Activated T-helper 9 cell treated with anti-CD3 and anti-CD28 coated beads, Interleukin-2, amount 50 U/mL, for 16 hours (primary cell): ENCODE measurements around the gene TMEM218.
"Not testable (repeated sequence)": the region's sequence is repeated elsewhere in the genome, so short reads cannot be mapped to it uniquely, and the experiment has no call there.

Source experiments
- DNase-seq: peaks from one replicate; pipeline ENCODE4 v3.0.0-alpha.2; 2020; ENCODE audit warnings: low read depth

The TMEM218 gene

DNA sequence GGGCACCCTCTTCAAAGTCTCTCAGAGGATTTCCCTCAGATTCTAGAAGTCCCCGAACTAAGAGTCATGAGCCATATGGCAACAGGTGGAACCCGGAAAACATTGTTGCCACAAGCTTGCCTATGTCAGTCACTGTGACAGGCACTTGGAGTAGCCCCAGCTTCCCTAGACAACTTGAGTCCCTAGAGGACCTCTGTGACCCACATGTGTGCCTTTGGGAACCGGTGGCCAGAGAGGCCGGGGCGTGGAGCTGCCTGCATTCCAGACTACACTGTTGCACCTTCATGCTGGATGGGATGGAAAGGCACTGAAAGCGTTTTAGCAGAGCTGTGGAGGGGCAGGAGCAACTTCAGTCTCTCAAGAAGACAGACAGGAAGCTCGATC lies 36.2 kb downstream of the TMEM218 start:
- DNase-seq: no peak

DNA sequence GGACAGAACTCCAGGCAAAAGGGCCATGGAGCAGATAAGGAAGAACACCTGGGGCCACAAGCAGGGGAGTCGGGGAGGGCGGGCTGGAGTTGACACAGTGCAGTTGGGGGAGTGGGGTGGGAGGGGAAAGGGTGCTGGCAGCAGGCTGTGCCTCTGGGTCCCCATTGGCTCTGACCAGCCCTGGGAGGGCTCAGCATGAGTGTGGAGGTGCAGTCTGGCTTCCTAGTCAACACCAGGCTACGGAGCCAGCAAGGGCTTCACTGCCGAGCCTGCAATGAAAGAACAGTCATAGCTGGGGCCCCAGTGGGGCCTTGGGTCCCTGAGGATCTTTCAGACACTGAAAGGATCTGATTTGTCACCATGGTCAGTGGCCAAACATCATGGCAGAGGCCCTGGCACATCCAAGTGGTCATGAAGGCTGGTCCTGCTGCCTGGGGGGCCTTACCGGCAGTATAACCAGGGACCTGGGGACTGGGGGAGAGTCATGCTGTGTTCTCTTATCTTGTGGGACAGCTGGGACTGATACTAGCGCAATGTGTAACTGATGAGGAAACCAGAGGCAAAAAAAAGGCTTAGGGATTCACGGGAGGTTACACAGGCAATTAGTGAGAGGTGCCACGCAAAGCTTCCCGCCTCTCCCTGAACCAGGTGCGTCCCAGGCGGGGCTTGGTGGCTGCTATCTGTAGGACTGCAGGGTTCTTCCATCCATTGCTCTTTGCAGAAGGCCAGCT lies 36.8 kb downstream of the TMEM218 start:
- DNase-seq: no peak

DNA sequence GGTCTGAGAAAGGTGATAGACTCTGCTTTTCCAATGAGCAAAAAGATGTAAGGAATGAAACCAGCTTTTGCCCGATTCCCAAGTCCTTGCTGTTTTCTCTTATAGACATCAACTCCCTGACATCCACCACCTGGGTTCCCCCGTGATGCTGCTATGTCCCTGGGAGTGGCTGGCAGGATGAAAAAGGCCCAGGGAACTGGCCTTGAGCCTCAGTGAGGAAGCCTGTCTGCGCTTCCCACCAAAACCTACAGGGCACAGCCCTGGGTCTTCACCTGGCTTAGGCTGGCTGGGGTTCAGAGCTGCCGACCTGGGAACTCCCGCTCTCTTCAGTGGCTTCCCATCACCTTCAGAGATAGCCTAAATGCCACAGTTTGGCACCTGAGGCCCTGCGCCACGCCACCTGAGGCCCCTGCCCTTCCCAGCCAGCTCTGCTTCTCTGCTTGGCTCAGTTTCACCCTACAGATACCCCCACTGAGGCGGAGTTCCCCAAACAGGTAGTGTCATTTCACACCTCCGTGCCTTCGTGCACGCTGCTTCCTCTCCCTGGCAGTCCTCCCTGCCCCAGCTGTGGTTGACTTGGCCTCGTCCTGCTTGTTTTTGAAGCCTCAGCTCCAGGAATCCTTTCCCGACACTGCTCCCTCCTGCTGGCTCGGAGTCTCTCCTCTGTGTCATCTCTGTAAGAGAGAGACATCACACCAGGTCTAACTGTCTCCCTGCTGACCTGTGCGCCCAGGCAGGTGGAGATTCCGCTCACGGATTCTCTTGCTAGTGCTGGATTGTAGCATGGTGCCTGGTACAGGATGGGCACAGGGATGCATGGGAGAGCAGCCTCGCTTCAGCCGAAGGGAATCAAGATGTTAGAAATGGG lies 37.6 kb downstream of the TMEM218 start:
- no peak for DNase-seq

DNA sequence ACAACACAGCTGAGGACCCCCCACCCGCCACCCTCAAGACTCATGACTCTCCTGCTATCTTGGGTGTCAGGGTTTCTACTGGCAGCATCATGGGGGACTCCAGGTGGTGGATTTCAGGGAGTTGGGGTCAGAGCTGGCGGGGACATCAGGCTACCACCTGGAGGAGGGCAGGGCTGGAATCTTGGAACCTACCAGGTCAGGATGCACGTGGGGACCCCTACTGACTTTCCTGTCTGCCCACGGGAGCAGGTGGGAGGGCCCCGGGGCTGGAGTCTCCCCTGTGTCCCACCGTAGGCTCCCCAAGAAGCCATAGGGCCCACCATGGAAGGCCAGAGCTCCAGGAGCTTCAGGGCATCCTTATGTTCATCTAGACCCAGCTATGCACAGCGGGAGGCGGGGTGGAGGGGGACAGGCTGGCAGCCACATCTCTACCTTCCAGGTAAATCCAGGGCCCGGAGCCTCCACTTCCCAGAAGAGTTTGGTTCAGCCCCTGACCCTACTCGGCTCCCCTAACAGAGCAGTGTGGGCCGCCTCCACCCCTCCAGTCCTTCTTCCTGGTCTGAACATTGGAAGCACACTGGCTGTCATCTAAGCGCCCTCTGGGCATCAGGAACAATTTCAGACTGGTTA lies 38.4 kb downstream of the TMEM218 start:
- no peak for DNase-seq

DNA sequence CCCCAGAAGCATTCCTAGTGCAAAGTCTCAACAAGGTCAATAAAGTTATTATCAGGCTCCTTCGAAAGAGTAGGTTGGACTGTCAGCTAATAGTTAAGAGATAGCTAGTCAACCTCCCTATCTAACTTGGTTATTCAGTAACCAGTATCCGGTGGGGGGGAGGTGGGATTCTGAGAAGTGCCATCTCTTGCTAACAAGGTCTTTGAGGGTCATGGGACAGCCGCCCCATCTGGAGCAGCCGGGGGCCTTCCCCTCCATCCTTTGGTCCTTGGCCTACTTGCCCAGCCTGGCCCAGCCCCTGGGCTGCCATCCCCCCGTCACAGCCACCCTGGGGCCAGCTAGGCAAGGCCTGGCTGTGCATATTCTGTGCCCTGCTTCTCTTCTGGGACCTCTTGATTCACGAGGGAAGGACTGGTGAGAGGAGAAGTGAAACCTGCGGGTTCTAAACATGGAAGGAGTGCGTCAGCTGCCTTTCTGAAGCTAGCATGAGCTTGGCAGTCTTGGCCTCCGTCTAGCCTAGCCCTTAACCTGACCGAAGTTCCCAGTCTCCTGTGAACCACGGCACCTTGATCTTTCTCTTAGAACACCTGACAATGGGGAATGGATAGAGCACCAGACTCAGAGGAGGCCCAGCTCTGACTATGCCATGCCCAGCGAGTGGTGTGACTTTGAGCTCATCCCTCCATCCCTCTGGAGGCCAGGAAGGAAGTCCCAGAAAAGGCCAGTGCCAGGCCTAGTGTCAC lies 39.0 kb downstream of the TMEM218 start:
- no peak for DNase-seq

DNA sequence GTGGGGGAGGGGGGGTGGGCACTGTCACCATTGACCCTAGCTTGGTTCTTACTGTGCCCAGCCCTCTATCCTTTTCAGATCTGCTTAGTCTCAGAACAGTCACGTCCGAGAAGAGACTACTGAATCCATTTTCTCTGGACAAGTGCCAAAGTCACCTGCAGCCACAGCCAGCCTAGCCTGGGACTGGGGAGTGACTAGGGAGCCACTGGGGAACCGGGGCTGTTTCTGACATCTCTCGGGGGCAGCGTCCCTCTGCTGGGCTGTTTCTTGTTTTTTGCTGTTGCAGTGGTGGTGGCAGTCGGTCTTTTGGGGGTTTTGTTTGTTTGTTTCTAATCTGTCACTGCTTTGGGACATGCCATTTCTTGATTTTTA lies 39.6 kb downstream of the TMEM218 start:
- DNase-seq: no peak

DNA sequence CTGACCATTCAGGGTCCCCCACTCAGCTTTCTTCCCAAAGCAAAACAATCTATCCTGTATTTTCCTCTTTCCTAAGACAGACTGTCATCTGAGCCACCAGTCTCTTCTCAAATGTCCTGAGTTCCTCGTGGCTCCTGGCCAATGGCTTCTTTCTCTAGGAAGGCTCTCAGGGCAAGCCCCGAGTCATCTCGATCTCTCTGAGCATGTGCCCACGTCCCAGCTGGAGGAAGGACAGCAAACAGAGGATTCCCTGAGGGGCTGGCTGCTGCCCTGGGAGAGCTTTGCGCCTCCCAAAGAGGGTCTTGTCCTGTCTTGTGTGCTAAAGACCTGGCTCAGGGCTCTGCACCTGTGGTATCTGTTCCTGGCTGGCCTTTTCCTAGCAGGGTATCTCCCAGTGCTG lies 40.0 kb downstream of the TMEM218 start:
- no peak for DNase-seq

DNA sequence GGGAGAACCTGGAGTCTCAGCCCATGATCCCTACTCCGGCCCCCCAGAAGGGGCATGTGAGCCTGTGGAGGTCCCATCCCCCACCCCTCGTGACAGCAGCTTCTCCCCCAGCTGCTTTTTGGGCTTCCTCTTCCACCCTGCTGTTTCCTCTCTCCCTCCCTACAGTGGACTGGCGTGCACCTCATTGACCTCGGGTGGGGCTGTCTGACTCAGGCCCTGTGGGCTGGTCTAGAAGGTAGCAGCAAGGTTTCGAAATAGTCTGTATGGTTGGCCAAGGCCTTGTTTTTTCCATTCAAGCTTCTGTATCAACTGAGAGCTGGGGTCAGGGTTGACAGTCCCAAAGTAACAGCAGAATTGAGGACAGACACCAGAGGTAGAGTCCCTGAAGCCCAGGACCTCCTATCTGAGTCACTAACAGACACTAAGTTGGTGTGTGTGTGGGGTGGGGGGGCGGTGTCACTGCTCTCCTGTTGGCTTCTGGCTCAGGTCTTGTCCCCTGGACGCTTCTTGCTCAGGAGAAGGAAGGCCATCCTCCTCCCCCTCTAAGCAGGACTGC lies 40.6 kb downstream of the TMEM218 start:
- no peak for DNase-seq

DNA sequence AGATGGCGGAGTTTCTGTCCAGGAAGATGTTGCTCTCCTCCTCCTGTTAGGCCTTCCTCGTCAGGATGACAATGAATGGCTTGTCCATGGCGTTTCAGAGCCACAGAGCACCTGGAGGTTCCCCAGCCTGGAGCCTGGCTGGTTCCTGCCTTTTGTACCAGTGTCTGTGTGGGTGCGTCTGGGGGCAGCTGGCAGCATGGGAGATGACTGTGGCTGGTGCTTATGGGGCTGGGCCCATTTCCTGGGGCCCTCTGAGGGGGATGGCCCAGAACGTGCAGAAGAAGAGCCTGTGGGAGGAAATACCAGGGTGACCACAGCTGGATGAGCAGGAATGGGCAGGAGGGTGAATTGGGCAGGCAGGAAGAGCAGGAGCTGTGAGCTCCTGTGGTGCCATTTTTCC lies 41.6 kb downstream of the TMEM218 start:
- DNase-seq: no peak

DNA sequence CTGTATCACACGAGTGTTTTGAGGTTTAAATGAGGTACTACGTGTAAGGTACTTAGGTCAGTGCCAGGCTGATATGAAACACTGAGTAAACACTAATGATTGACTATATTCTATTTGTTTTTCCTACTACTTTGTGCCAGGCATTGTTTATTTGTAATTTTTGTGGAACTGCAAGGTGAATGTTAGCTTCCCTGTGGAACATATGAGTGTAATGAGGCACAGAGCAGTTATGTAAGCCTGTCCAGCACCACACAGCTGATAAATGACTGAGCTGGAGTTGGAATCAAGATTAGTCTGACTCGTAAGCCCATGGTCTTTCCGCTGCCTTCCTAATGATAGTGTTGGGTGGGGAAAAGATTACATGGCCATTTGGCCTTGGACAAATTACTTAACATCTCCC lies 42.4 kb downstream of the TMEM218 start:
- DNase-seq: no peak

DNA sequence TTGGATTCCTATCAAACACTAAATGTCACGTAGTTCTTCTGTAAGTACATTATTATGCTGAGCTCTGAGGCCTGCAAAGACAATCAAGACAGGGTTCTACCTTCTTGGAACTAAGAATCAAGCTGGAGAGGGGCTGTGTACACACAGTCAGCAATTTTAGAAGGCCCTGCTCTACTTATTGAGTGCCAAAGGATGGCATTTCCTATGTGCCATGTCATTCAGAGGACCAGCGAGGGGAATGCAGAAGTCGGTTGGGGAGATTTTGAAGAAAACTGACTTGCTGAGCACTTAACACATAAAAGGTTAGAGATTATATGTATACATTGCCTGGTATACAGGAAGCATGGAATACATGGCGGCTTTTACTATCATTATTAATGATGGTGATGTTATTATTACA lies 43.1 kb downstream of the TMEM218 start:
- no peak for DNase-seq

DNA sequence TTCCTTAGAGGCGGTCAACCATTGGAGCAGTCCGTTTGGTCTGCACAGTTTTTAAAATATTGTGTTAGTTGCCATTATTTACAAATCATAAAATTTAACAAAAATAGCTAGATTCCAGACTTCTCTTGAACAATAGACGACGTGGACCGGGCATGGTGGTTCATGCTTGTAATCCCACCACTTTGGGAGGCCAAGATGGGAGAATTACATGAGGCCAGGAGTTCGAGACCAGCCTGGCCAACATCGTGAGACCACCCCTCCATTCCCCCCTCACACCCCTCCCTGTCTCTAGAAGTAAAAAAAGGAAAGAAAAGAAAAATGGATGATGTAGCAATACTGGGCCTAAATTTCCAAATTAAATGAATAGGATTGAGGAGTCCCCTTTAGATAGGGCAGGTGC lies 47.4 kb downstream of the TMEM218 start:
- no peak for DNase-seq

DNA sequence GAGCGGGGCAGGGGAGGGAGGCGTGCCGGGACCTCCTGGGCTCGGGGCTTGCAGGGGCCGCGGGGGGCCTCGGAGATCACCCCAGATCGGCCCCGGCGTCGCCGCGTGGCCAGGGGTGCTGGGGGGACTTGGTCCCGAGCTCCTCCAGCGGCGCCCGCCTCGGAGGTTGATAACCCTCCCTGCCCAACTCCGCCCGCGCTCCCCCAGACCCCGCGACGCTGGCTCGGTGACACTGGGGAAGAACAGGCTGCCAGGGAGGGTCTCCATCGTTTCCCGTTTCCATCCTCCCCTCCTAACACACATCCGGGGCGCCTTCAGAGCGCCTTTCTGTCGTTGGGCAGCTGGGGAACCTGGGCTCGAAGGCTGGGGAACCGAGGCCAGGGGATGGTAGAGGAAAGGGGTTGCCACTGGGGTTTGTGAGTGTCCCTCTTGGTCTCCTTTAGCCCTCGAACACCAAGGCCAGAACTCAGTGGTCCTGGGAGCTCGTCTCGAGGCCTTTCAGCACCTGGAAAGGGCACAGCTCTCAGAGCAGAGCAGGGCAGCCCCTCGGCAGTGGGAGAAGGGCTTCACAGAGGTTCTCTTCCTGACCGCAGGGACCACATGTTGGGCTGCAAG lies 47.9 kb downstream of the TMEM218 start:
- DNase-seq: no peak

DNA sequence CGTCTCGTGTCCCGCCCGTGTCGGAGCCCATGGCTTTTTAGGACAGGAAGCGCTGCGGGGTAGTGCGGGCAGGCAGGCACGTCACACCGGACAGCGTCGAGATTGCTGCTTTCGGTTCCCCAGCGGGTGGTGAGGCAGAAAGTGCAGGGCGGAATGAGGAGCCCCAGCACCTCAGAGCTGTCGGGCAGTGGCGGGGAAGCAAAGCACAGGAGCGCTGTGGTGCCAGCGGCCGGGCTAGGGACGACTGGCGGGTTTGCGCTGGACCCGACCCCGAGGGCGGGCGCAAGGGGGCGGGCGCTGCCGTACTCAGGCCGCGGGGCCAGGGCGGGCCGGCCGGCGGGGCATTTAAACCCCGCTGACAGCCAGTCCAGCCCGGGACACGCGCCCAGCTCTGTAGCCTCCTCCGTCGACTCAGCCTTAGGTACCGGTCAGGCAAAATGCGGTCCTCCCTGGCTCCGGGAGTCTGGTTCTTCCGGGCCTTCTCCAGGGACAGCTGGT lies 48.4 kb downstream of the TMEM218 start, which contains the start of gene SLC37A2:
TSS of gene SLC37A2 (plus strand) at position 375 of the 498 bp plus-strand sequence. CDS start at position 438, 63 bp downstream.
- no peak for DNase-seq

DNA sequence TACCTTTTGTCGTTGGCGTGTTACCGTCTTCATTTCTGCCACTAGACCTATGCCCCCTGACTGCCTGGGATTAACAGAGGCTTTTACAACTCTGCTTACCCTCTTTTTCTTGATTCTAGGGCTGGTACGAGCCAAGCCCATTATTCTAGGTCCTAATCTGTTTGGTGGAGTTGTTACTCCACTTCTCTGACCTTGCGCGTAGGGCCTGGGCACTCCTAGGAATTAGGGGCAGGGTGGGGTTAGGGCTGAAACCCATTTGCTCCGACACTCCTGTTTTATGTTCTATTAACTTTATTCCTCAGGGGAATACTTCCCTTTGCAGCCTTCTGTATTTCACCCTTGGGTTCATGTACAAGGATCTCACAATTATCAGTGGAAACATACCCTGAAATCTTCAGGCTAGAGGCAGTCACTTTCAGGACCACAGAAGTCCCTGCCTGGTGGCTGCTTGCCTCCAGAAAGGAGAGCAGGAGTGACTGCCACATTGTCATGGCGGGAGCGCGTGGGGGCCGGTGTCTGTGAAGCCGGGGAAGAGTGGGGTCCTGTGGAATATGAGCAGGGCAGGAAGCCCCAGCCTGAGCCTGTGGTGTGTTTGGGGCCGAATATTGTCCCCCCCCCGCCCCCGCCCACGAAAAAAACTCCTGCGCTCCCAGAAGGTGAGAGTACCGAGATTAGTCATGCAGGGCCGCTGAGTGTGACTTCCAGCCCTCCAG lies 49.1 kb downstream of the TMEM218 start:
- no peak for DNase-seq

DNA sequence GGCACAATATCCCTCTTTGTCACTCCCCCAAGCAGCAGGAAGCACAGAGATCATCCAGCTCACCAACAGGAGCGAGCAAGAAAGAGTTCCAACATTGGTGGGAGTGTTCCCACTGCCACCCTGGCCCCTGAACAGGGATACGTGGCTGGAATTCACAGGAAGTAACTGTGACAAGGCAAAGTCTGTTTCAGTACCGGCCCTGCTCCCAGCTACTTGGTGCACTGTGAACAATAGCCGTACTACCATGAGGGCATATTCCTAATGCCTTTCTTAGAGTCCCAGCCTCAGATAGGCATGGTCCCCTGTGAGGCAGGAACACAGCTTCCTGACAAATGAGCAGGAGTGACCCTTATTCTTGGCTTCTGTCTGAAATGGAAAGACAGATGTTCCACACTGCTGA lies 50.1 kb downstream of the TMEM218 start:
- no peak for DNase-seq

DNA sequence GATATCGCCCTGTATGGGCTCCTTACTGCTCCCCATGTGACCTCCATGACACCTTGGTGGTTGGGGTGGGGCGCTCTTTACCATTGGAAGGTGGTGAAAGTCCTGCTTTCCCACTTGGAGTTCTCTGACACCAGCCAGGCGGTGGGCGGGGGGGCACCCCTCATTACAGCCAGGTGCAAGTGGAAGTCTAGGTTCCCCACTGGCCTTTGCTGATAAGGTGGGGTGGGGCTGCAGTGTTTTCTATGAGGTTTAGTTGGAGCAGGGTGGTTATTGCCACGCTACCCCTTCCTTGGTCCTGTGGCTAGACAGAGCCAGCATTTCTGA lies 53.8 kb downstream of the TMEM218 start:
- DNase-seq: no peak

DNA sequence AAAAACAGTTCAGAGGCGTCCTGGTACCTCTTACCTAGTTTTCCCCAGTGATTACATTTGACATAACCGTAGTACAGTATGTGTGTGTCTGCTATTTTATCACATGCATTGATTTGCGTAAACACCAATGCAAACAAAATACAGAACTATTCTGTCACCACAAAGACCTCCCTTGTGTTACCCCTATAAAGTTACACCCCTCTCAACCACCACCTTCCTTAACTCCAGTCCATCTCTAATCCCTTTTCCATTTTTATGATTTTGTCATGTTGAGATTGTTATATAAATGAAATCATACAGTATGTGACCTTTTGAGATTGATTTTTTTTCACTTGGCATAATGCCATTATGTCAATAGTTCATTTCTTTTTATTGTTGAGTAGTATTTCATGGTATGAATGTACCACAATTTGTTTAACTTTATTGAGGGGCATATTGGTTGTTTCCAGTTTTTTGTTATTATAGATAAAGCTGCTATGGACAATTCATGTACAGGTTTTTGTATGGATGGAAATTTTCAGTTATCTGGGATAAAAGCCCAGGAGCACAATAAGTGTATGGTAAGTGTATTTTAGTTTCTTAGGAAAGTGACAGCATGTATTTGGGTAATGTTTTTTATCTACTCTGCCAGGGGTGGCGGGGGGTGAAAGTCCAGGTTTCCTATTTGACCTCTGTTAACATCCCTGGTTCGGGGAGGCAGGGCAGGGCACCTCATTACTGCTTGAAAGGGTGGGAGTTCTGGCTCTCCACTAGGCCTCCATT lies 54.3 kb downstream of the TMEM218 start:
- DNase-seq: no peak

DNA sequence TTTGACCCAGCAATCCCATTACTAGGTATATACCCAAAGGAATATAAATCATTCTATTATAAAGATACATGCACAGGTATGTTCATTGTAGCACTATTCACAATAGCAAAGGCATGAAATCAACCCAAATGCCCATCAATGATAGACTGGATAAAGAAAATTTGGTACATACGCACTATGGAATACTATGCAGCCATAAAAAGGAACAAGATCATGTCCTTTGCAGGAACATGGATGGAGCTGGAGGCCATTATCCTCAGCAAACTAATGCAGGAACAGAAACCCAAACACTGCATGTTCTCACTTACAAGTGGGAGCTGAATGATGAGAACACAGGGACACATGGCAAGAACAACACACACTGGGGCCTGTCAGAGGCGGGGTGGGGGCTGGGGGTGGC lies 55.3 kb downstream of the TMEM218 start:
- DNase-seq: not testable (repeated sequence)

DNA sequence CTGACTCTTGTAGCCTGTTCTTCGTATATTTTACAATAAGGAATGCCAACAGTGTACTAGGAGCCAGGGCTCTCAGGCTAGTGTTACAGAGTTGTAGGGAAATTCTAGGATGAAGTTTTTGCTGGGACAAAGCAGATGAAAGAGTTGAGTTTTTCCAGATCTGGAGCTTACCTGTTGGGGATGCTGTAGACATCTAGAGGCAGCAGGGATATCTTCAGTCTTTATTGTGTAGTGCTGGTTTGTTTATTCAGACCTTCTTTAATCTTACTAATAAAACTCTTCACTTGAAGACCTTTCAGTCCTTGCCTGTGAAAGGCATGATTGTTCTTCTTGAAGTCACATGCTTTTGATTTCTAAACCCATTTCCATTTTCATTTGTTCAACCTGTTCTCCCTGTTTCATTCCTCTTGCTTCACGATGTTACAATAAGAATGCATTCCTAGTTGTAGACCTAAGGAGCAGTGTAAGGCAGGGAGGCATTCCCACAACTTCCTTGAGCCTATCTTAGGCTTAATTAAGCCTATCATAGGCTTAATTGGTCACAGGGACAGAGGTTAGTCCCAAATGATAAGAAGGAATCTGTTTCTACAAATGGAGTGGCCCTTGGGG lies 56.2 kb downstream of the TMEM218 start:
- DNase-seq: no peak
